SIG-M5 treated with dmso at 0.1 percent for 504 hours (cell line): Measurements from ENCODE around the gene MAPK8IP3.
"Not testable (repeated sequence)": the region's sequence is repeated elsewhere in the genome, so short reads cannot be mapped to it uniquely, and the experiment has no call there.

Experiments used
- DNase-seq: peaks from one replicate; lab custom pipeline; 2025; ENCODE audit not compliant: unreplicated experiment; lab: John Stamatoyannopoulos, UW

MAPK8IP3 gene

DNA sequence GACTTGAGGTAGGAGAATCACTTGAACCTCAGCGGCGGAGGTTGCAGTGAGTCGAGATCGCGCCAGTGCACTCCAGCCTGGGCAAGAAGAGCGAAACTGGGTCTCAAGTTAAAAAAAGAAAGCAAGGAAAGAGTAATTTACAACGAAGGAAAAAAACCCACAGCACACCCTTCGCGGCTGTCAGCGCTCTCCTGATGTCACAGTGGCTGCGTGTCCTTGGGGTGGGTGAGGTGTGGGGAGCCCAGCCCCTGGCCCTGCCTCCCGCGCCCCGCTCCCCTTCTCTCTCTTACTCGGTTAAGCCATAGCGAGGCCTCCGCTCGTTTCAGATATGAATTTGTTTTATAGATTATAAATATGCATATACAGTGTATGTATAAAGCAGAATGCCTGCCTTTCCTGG is 28.7 kb upstream of the MAPK8IP3 start:
- no peak for DNase-seq

DNA sequence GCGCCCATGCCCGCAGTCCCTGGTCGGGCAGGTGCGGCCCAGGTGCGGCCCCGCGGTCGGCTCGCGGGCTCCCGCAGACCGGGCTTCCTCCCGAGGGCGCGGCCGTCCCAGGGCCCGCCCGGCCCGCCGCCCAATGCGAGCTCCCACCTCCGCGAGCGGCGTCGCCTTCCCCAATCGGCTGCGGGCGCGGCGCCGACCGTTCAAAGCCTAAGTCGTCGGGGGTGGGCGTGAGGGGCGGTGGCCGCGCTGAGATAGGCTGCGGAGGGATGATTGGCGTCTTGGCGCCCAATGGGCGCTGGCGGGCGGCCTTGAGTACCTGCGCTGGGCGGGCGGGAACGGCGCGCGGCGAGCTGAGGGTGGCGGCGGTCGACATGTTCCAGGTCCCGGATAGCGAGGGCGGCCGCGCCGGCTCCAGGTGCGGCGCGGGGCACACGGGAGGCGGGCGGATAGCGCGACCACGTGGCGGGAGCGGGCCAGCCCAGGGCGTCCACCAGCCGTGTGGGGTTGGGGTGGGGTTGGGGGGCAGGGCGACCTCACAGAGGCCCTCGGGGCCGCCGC is 28.0 kb upstream of the MAPK8IP3 start, which contains the start of gene JPT2:
JPT2 (plus strand) TSS at position 338 of the 558 bp plus-strand sequence; CDS start at position 372, 34 bp downstream.
- DNase-seq: peak; percentile 92

DNA sequence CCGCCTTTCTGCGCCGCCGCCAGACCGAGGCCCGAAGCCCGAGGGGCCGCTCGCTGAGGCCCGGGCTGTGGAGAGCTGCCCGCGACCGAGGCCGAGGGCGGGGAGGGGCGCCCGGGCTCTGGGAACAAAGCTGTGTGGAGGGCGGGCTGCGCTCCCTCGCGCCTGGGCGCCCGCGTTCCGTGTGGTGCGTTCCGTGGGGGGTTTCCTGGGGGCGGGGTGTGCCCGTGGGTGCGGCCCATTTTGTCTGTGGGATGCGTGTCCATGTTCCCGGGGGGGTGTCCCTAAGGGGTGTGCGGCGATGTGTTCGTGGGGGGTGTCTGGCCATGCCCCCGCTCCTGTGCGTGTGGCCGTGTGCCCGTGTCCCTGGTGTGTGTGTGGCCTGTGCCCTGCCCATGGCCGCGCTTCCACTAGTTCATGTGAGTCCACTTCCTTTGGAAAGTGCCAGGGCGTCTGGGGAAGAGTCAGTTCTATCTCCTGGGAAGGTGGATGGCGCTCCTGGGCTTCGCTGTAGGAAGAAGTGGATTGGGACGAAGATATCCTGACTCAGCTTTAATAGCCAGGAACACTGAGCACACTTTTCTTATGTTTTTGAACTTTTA is 27.4 kb upstream of the MAPK8IP3 start:
- DNase-seq: peak; percentile 24

DNA sequence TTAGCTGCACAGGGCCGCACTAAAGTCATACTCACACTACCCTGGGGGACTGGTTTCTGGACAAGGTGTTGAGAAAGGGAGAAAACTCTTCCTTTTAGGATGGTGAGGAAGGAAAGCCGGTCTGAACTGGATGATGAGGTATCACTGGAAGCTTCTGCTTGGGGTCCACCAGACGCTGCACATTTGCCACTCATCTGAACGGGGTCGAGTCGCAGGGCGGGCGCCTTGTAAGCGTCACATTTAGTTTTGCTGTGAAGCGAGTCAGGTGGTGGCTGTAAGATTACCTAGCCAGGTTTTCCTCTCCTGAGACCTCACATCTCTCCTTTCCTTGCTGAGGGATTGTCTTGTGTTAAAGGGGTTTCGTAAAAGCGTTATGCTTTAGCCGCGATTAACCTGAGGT is 25.6 kb upstream of the MAPK8IP3 start:
- DNase-seq: no peak

DNA sequence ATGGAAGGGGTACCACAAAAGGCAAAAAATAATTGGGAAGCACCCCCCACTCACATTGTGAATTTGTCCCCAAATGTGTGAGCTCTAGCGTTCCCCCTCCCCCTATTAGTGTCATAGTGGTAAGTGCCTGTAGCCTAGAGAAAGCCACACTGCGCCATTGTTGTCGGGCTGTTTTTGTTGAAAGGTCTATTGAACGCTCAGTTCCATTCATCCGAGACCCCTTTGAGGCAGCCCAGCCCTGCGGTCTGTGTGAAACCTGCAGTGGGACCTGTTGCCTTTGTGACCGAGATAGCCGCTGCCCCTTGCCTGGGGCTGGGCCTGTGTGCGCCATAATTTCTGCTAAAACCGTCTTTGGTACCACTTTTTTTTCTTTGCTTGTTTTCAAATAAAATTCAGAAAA is 25.0 kb upstream of the MAPK8IP3 start:
- DNase-seq: no peak

DNA sequence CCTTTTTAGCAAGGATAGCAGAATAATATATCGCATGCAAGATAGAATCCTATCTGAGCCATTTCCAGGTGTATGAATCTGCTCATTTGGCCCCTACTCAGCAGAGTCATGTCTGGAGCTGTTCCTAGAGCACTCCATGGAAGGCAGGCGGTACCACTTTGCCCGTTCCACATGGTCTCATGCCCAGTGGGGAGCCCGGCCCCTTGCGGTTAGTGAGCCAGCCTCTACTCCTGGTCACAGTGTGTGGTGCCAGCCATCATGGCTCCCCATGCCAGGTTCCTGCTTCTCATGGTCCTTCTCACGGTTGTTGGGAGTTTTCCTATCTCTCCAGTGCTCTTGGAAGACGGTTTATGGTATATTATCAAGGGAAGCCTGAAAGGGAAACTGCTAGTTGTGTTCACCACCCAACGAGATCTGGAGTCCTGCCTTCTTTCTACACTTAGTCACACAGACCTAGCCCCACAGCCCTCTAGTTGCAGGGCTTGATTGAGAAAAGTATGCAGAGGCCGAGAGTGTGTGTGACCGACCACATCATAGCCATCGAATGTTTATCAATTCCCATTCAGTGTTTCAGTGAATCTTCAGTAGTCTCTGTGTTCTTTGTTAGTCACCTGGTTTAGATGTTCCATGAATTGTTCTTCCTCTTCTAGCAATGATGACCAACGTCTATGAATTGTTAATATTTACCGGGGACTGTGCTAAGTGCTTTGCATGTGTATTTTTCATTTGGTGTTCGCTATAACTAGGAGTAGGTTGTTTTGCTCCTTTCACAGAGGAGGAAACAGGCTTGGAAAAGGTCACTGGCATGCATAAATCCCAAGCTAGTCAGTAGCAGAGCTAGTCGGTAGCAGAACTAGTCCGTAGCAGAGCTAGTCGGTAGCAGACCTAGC is 18.3 kb upstream of the MAPK8IP3 start:
- DNase-seq: no peak

DNA sequence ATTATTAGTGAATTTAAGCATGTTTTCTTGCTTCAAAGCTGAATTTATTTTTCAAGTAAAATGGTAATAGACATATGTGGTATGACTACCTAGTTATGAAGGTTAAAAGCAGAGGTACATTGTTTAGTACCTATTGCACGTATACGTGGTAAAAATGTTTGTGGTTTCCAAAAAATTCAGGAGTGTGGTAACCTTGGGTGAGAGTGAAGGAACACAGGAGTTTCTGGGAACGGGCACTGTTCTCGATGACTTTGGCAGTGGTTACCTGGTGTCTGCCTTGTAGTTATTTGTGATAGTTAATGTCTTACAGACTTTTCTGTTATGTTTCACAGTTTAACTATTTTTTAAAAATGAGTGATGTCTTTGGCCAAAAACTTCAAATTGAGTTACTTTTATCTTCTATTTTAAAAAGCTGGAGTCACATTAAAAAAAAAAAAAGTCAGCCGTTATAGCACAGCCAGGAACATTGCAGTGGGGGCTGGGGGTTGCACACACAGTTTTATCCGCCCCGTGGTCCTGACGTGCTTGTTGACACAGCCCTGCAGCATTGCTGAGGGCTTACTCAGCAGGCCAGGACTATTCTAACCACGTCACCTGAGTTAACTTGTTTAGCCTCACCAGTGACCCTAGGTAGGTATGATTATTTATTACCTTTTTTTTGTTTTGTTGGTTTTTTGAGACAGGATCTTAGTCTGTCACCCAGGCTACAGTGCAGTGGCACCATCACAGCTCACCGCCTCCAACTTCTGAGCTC is 17.0 kb upstream of the MAPK8IP3 start:
- peak; percentile 48 for DNase-seq

DNA sequence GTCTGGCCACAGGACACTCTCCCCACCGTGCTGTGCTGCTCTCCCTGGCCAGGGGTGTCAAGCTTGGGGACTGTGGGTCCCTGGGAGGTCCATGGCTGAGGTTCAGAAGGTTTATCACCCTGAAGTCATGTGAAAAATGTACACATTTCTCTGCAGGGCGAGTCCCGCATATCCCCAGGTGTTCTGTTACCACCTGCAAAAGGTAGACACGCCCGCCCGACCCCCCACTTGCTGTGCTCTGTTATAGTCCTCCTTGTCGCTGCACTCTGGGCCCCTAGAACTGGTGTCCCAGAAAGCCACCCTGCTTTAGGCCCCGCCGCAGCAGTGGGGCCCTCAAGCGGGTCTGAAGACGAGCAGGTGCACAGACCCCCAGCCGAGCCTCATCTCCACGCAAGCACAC is 16.1 kb upstream of the MAPK8IP3 start:
- no peak for DNase-seq

DNA sequence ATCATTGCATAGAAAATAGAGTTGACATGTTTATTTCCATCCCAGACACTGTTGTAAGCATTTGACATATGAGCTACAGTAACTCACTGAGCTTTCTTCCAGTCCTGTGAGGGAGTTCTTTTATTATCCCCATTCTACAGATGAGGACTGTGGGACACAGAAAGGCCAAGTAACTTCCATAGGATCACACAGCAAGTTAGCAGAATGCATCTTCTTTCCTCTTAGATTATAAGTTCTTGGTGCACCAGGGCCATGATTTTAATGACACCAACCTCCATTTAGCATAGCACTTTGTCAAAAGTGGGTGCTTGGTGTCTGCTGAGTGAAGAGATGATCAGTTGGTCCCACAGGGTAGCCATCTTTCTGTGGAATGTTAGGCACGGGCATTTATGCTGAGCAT is 15.2 kb upstream of the MAPK8IP3 start:
- no peak for DNase-seq

DNA sequence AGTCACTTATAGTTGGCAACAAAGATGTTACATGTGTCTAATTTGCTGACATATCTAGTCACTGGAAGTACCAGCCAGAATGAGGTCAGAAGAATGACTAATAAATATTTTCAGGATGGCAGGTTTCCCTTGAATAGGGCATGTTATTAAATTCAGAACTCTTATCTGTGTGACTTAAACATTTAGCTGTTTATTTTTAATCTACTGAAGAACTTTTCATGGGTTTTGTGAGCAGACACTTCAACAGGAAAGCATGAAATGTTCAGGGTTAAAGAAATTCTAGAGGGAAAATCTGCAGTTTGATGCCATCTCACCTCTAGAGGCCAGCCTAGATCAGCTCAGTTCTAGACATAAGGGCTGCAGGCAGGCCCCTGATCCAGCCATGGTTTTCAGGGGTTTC is 14.7 kb upstream of the MAPK8IP3 start:
- no peak for DNase-seq

DNA sequence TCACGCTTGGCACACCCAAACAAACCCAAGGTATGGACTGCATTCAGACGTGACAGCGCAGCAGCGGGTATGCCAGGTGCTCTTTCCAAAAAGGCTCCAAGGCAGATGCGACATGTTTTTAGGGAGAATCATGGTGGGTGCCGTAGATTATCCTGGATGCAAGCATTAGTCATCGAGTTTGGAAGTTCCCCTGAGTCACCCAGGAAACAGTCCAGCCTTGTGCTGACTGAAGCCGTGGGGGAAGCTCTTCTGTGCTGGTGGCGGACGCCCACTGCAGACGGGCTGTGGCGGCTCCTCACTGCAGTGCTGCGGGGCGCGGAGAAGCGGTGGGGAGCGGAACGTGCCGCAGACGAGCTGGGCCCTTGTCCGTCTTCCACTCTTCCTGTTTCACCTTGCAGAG is 14.0 kb upstream of the MAPK8IP3 start:
- no peak for DNase-seq

DNA sequence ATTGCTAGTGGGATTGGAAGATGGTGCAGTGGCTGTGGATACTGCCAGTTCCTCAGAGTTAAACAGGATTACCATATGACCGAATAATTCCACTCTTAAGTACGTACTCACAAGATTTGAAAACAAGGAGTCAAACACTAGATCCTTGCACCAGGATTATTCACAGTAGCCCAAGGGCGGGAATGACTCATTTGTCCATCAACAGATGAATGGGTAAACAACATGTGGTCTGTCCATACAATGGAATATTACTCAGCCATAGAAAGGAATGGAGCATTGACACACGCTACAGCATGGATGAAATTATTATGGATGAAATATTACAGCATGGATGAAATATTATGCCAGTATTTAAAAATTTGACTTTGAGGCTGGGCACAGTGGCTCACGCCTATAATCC is 9.1 kb upstream of the MAPK8IP3 start:
- no peak for DNase-seq

DNA sequence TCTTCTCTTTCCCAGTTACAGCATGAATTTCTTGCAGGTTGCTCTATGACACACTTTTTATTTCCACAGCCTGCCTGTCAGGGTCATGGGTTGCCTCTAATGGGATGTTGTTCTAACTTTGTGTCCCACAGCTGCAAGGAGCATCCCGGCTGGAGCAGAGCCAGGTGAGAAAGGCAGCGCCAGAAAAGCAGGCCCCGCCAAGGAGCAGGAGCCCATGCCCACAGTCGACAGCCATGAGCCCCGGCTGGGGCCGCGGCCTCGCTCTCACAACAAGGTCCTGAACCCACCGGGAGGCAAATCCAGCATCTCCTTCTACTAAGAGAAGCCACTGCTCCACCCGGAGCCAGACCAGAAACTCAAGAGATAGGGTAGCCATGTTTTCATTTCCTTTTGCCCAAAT is 7.3 kb upstream of the MAPK8IP3 start:
- DNase-seq: no peak

DNA sequence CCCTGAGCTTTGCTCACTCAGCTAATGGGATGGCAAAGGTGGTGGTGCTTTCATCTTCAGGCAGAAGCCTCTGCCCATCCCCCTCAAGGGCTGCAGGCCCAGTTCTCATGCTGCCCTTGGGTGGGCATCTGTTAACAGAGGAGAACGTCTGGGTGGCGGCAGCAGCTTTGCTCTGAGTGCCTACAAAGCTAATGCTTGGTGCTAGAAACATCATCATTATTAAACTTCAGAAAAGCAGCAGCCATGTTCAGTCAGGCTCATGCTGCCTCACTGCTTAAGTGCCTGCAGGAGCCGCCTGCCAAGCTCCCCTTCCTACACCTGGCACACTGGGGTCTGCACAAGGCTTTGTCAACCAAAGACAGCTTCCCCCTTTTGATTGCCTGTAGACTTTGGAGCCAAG is 5.7 kb upstream of the MAPK8IP3 start:
- no peak for DNase-seq

DNA sequence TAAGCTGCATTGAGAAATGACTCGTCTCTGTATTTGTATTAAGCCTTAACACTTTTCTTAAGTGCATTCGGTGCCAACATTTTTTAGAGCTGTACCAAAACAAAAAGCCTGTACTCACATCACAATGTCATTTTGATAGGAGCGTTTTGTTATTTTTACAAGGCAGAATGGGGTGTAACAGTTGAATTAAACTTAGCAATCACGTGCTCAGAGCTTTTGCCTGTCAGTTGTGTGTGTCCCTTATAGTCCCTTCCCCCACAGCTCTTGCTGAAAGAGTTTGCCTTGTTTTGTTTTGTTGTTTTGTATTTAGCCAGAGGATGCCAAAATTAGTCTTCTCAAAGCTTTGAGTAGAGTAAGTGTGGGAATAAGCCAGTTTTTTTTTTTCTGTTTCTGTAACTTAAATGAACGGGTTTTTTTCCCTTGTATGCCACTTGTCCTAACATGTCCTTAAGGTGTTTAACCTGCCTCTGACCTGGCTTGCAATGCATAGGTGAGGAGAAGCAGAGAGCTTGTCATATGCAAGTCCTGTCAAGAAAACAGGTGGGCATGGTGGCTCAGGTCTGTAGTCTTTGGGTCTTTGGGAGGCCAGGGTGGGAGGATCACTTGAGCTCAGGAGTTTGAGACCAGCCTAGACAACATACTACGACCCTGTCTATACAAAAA is 4.6 kb upstream of the MAPK8IP3 start:
- no peak for DNase-seq

DNA sequence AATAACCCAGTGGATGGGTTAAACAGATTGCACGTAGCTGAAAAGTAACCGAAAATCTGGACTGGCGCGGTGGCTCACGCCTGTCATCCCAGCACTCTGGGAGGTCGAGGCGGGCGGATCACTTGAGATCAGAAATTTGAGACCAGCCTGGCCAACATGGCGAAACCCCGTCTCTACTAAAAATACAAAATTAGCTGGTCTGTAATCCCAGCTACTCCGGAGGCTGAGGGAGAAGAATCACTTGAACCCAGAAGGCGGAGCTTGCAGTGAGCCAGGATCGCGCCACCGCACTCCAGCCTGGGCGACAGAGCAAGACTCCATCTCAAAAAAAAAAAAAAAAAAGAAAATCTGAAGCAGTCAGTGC is 689 bp upstream of the MAPK8IP3 start:
- DNase-seq: not testable (repeated sequence)

DNA sequence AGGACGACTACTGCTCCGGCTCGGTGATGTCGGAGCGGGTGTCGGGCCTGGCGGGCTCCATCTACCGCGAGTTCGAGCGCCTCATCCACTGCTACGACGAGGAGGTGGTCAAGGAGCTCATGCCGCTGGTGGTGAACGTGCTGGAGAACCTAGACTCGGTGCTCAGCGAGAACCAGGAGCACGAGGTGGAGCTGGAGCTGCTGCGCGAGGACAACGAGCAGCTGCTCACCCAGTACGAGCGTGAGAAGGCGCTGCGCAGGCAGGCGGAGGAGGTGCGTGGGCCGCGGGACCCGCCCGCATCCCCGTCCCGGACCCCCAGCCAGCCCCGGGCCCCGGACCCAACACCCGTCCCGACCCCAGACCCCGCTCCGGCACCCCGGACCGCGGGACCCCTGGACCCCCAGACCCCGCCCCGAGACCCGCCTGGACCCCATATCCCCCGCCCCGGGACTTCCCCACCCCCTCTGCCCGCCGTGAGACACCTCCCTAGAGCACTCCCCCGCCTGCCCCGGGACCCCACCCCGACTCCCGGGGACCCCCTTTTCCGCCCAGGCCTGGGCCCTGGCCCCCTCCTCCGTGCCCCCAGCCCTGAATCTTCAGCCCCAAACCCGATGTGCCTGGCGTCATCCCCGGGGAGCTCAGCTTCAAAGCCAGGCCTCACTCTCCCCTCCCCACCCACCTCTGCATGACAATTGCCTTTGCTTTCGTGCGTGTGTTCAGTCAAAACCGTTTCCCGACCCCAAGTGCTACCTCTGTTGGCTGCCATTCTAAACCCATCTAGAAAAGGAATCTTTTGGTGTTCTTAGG is 594 bp downstream of the MAPK8IP3 start:
- peak; percentile 26 for DNase-seq

DNA sequence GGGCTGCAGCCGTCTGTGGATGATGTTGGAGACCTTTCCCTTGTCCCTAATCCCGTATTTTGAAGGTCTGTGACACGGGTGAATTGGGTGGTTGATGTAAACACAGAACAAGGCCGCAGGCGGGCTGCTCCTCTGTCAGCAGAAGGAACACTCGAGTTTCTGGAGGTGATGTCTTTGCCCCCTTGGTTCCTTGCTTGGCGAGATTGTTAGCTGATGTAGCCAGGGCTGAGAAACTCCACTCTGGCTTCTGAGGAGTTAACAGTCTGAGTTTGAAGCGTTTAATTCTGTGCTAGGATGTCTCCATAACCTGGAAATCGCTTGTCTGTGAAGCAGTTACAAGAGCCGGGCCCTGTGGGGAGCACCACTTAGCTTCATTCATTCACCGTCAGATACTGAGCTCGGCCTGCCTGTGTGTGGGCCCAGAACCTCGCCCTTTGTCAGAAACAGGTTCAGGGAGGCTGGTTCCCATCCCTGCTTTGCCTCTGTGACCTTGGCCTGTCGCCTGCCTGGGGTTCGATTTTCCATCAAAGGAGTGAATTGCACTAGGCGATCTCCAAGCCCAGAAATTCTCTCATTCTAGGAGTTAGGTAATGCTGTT is 1.3 kb downstream of the MAPK8IP3 start:
- DNase-seq: no peak

DNA sequence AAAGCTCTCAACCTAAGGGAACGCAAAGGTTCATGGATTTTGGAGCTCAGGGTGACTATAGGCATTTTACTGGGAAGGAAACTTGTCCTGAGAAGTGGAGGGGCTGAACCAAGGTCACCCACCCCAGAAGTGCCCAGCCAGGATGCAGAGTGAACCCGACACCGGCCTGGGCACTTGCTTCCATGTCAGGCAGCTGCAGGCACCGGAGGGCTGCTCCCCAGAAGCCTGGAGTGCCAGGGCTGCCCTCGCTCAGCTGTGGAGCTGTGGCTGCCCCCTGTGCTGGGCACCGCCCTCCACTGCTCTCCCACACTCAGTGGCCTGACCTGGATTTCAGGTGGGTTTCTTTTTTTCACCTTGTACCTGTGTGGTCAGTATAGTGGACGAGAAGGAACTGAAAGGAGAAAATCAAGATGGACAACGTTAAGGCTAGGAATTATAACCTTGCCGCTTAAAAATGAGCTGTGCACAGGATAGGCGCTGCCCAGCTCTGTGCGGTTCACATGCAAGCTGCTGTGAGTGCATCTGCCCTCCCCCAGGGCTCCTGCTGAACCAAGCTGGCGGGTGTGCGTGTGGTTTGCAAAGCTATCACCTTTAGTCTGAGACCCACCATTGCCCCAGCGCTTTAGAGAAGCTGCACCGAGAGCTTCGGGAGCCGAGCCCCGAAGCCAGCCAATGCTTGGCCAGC is 2.2 kb downstream of the MAPK8IP3 start:
- DNase-seq: no peak
